MM.1S (cell line): Measurements from ENCODE around the gene CSNK1G3.

Experiments
- DNase-seq: peaks from one replicate; pipeline ENCODE4 v3.0.0-alpha.2; 2015
- H2AFZ ChIP-seq: fragments of 300-600 bp; sonication (generic); 2 replicates; pipeline ENCODE4 v1.6.0; 2016; ENCODE audit warnings: antibody characterized with exemption, low read length
- H3F3A ChIP-seq: fragments of 300-600 bp; sonication (generic); 2 replicates; pipeline ENCODE4 v1.6.1; 2016; ENCODE audit warnings: mild to moderate bottlenecking, antibody characterized with exemption, low read length, moderate library complexity, mixed read lengths; ENCODE audit not compliant: insufficient read depth
- H3K27ac ChIP-seq: fragments of 300-600 bp; sonication (generic); 2 replicates; pipeline ENCODE4 v1.5.1; 2016; ENCODE audit warnings: mild to moderate bottlenecking, low read length
- H3K27me3 ChIP-seq: fragments of 300-600 bp; sonication (generic); replicated peaks from 2 replicates; pipeline ENCODE4 v1.6.0; 2016; ENCODE audit warnings: low read length; ENCODE audit not compliant: insufficient read depth
- H3K36me3 ChIP-seq: fragments of 300-600 bp; sonication (generic); replicated peaks from 2 replicates; pipeline ENCODE4 v1.6.1; 2016; ENCODE audit warnings: mild to moderate bottlenecking, low read length, mixed read lengths; ENCODE audit not compliant: insufficient read depth
- H3K4me1 ChIP-seq: fragments of 300-600 bp; sonication (generic); 2 replicates; pipeline ENCODE4 v1.6.1; 2016; ENCODE audit warnings: low read length, mixed read lengths
- H3K4me2 ChIP-seq: fragments of 300-600 bp; sonication (generic); 2 replicates; pipeline ENCODE4 v1.6.0; 2016; ENCODE audit warnings: low read depth, low read length
- H3K4me3 ChIP-seq: fragments of 300-600 bp; sonication (generic); 2 replicates; pipeline ENCODE4 v1.5.1; 2016; ENCODE audit warnings: low read length, mixed read lengths
- H3K79me2 ChIP-seq: fragments of 300-600 bp; sonication (generic); 2 replicates; pipeline ENCODE4 v1.6.1; 2016; ENCODE audit warnings: mixed run types, low read length, mixed read lengths
- H3K9ac ChIP-seq: fragments of 300-600 bp; sonication (generic); 2 replicates; pipeline ENCODE4 v1.6.1; 2016; ENCODE audit warnings: low read length, mixed read lengths
- H3K9me2 ChIP-seq: fragments of 300-600 bp; sonication (generic); replicated peaks from 2 replicates; pipeline ENCODE4 v1.6.1; 2016; ENCODE audit warnings: mild to moderate bottlenecking, low read length, mixed read lengths; ENCODE audit not compliant: insufficient read depth
- H3K9me3 ChIP-seq: fragments of 300-600 bp; sonication (generic); replicated peaks from 2 replicates; pipeline ENCODE4 v1.6.1; 2016; ENCODE audit warnings: mild to moderate bottlenecking, low read length, mixed read lengths; ENCODE audit not compliant: insufficient read depth
- H4K20me1 ChIP-seq: fragments of 300-600 bp; sonication (generic); 2 replicates; pipeline ENCODE4 v1.6.1; 2016; ENCODE audit warnings: mild to moderate bottlenecking, low read length, moderate library complexity, mixed read lengths; ENCODE audit not compliant: insufficient read depth
- EZH2 ChIP-seq: fragments of 300-600 bp; sonication (generic); optimal IDR thresholded peaks from 2 replicates; pipeline ENCODE3; 2017; ENCODE audit warnings: low read depth, mild to moderate bottlenecking, antibody characterized with exemption, low read length, mixed read lengths
- EZH2phosphoT487 ChIP-seq: fragments of 300-600 bp; sonication (generic); IDR thresholded peaks from 2 replicates; pipeline ENCODE4 v1.6.1; 2018; ENCODE audit warnings: antibody characterized with exemption, low read length
- TF ChIP-seq, protein P1 (sequence below): fragments of 300-600 bp; sonication (generic); IDR thresholded peaks from 2 replicates; pipeline ENCODE4 v1.5.1; 2016; ENCODE audit warnings: antibody characterized with exemption, low read length, mixed read lengths

CSNK1G3 gene

DNA sequence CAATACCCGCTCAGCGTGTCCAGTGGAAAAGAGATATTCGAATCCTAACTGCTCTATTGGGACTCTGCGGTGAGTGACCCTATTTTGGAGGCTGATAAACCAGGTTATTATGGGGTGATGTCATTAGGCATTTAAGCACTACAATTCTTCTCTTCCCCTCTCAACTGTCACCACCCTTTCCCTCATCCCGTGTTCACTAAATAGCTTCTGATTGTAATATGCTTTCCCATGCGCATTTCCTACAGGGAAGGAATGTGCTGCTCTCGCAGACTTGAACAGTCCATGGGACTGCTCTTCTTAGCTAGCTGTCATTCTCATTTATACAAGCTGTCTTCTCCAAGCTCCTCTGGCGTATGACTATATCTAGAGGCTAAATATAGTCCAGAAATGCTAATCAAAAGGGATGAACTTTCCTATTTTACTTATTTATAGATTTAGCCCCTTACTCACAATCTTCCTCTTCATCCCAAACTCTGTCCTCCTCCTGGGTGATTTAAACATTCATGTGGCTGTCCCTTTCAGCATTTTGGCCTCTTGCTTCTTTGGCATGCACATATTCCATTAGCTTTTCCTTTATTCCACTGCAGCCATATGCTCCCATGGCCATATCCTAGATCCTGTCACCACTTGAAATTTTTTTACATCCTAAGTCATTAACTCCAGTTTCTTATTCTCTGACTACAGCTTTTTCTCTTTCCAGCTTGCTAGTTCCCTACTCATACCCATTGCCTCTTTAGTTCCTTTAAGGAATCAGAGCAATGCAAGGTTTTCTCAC, 39.6 kb upstream of the CSNK1G3 start:
- H3K27ac ChIP-seq, result no peak overlapping the region
- no peaks in the 10 kb centered on the region for H4K20me1 ChIP-seq
- H3K4me3 ChIP-seq, result no peak overlapping the region
- H3K9me3 ChIP-seq, result no peaks in the 10 kb centered on the region
- H3K9me2 ChIP-seq, result no peaks in the 10 kb centered on the region
- no peaks in the 10 kb centered on the region for H3F3A ChIP-seq
- H3K9ac ChIP-seq, result no peak overlapping the region
- no peaks in the 10 kb centered on the region for H3K36me3 ChIP-seq
- no peaks in the 10 kb centered on the region for H3K79me2 ChIP-seq
- no peaks in the 10 kb centered on the region for H3K4me1 ChIP-seq
- no peak overlapping the region for H2AFZ ChIP-seq
- no peaks in the 10 kb centered on the region for H3K27me3 ChIP-seq
- H3K4me2 ChIP-seq, result no peak overlapping the region
- no peak for DNase-seq
- TF ChIP-seq EZH2phosphoT487 (no peak), EZH2 (no peak)
- TF ChIP-seq, protein P1, sequence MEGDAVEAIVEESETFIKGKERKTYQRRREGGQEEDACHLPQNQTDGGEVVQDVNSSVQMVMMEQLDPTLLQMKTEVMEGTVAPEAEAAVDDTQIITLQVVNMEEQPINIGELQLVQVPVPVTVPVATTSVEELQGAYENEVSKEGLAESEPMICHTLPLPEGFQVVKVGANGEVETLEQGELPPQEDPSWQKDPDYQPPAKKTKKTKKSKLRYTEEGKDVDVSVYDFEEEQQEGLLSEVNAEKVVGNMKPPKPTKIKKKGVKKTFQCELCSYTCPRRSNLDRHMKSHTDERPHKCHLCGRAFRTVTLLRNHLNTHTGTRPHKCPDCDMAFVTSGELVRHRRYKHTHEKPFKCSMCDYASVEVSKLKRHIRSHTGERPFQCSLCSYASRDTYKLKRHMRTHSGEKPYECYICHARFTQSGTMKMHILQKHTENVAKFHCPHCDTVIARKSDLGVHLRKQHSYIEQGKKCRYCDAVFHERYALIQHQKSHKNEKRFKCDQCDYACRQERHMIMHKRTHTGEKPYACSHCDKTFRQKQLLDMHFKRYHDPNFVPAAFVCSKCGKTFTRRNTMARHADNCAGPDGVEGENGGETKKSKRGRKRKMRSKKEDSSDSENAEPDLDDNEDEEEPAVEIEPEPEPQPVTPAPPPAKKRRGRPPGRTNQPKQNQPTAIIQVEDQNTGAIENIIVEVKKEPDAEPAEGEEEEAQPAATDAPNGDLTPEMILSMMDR, result no peak

DNA sequence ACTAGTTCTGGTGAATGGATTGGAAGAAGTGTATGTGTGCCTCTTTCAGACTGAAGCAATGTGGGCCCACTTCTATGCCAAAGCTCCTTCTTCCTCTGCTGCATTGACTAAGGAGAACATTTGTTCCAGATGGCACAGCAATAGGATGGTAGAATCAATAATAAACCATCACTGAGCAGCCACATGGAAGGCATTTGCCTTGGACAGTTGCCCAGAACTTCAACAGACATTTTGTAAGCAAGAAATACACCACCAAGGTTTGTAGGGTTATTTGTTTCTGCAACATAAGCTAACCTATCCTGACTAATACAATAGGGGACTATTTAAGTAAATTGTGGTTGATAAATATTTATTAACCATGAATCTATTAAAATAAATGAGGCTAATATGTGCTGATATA, 37.7 kb upstream of the CSNK1G3 start:
- Histone ChIP-seq H3K9ac (no peak overlapping the region), H3K9me2 (no peaks in the 10 kb centered on the region), H3K9me3 (no peaks in the 10 kb centered on the region), H4K20me1 (no peaks in the 10 kb centered on the region), H3K27me3 (no peaks in the 10 kb centered on the region), H3K36me3 (no peaks in the 10 kb centered on the region), H3K4me3 (no peak overlapping the region), H3K4me1 (no peaks in the 10 kb centered on the region), H3K79me2 (no peaks in the 10 kb centered on the region), H3F3A (no peaks in the 10 kb centered on the region), H3K4me2 (no peak overlapping the region), H2AFZ (no peak overlapping the region), H3K27ac (no peak overlapping the region)
- no peak for TF ChIP-seq EZH2phosphoT487
- no peak for TF ChIP-seq EZH2
- TF ChIP-seq, protein P1, result no peak
- DNase-seq, result no peak

DNA sequence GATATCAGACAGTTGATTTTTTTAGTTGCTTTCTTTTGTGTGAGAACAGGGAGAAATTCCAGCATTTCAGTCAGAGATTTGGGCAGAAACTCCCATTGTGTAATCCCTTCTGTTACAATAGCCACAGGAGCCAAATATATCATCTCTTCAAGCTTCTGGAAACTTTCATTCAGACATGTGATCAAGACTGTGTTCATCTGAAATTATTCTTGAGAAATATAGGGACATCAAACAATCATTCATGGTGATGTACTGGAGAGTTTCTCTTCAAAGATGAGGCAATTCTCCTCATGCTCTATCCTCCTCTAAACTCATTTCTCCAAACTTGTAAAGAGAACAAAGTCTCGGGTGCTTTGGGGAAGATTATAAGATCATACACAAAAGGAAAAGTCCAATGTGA, 35.2 kb upstream of the CSNK1G3 start:
- H4K20me1 ChIP-seq, result no peaks in the 10 kb centered on the region
- H3K4me1 ChIP-seq, result no peaks in the 10 kb centered on the region
- no peaks in the 10 kb centered on the region for H3K27me3 ChIP-seq
- H3K4me2 ChIP-seq, result no peak overlapping the region
- no peaks in the 10 kb centered on the region for H3K9me2 ChIP-seq
- no peaks in the 10 kb centered on the region for H3K79me2 ChIP-seq
- H3K9ac ChIP-seq, result no peak overlapping the region
- no peaks in the 10 kb centered on the region for H3F3A ChIP-seq
- DNase-seq, result no peak
- H3K36me3 ChIP-seq, result no peaks in the 10 kb centered on the region
- no peaks in the 10 kb centered on the region for H3K9me3 ChIP-seq
- no peak overlapping the region for H2AFZ ChIP-seq
- TF ChIP-seq EZH2phosphoT487 (no peak), EZH2 (no peak)
- TF ChIP-seq, protein P1, result no peak
- no peak overlapping the region for H3K4me3 ChIP-seq
- no peak overlapping the region for H3K27ac ChIP-seq
